Mesenchymal stem cell (in vitro differentiated cells and primary cell): ENCODE data around the gene VMP1.
"Not testable (repeated sequence)": the region's sequence is repeated elsewhere in the genome, so short reads cannot be mapped to it uniquely, and the experiment has no call there.

Experiments
- DNase-seq: peaks from one replicate; pipeline ENCODE4 v3.0.0-alpha.2; 2013
- H2AFZ ChIP-seq: one replicate; pipeline ENCODE4 v1.6.1; 2013; ENCODE audit warnings: low read depth, mild to moderate bottlenecking, control low read depth, inconsistent platforms, low read length, moderate library complexity
- H2AK5ac ChIP-seq: 2 replicates; pipeline ENCODE4 v1.6.1; 2013; ENCODE audit warnings: low read length, moderate library complexity, mild to moderate bottlenecking, inconsistent platforms; ENCODE audit not compliant: severe bottlenecking
- H2BK120ac ChIP-seq: one replicate; pipeline ENCODE4 v1.6.1; 2013; ENCODE audit warnings: low read depth, mild to moderate bottlenecking, inconsistent platforms, low read length, moderate library complexity
- H2BK12ac ChIP-seq, 2 experiments: one replicate each; pipeline ENCODE4 v1.6.1; 2013; ENCODE audit warnings: inconsistent platforms in 2 of 2, low read length in 2 of 2, mild to moderate bottlenecking in 2 of 2, moderate library complexity in 2 of 2, control low read depth in 1 of 2
- H2BK15ac ChIP-seq: one replicate; pipeline ENCODE4 v1.6.1; 2013; ENCODE audit warnings: mild to moderate bottlenecking, low read depth, inconsistent platforms; ENCODE audit not compliant: poor library complexity, severe bottlenecking
- H2BK5ac ChIP-seq: 2 replicates; pipeline ENCODE4 v1.6.1; 2013; ENCODE audit warnings: low read depth, mild to moderate bottlenecking, low read length, control low read depth, inconsistent platforms; ENCODE audit not compliant: poor library complexity, severe bottlenecking
- H3K14ac ChIP-seq, 2 experiments: one replicate each; pipeline ENCODE4 v1.6.1; 2013; ENCODE audit warnings: inconsistent platforms in 2 of 2, low read length in 2 of 2, control low read depth in 1 of 2, mild to moderate bottlenecking in 1 of 2, moderate library complexity in 1 of 2
- H3K18ac ChIP-seq, 2 experiments: one replicate each; pipeline ENCODE4 v1.6.1; 2013; ENCODE audit warnings: inconsistent platforms in 2 of 2, low read length in 2 of 2, control low read depth in 1 of 2, low read depth in 1 of 2, mild to moderate bottlenecking in 1 of 2
- H3K23ac ChIP-seq, 2 experiments: one replicate each; pipeline ENCODE4 v1.6.1; 2013; ENCODE audit warnings: inconsistent platforms in 2 of 2, low read length in 2 of 2, mild to moderate bottlenecking in 2 of 2, moderate library complexity in 2 of 2, control low read depth in 1 of 2
- H3K27ac ChIP-seq: 2 replicates; pipeline ENCODE4 v1.5.1; 2013; ENCODE audit warnings: mild to moderate bottlenecking, moderate library complexity, low read length, control low read depth, inconsistent platforms; ENCODE audit not compliant: poor library complexity, severe bottlenecking
- H3K27me3 ChIP-seq, 2 experiments: 2 replicates each; pipeline versions ENCODE4 v1.6.1 to v1.7.0; 2013; ENCODE audit warnings: low read length in 2 of 2, mild to moderate bottlenecking in 2 of 2, moderate library complexity in 2 of 2, control low read depth in 1 of 2, inconsistent platforms in 1 of 2; ENCODE audit not compliant: control insufficient read depth in 1 of 2, insufficient read depth in 1 of 2
- H3K36me3 ChIP-seq, 2 experiments: 2 replicates each; pipeline versions ENCODE4 v1.6.1 to v1.7.0; 2013; ENCODE audit warnings: low read length in 2 of 2, control low read depth in 1 of 2, inconsistent platforms in 1 of 2, low read depth in 1 of 2, mild to moderate bottlenecking in 1 of 2; ENCODE audit not compliant: insufficient read depth in 2 of 2, control insufficient read depth in 1 of 2
- H3K4ac ChIP-seq, 2 experiments: one replicate each; pipeline ENCODE4 v1.6.1; 2013; ENCODE audit warnings: inconsistent platforms in 2 of 2, low read length in 2 of 2, mild to moderate bottlenecking in 2 of 2, moderate library complexity in 2 of 2, control low read depth in 1 of 2, low read depth in 1 of 2
- H3K4me1 ChIP-seq: 2 replicates; pipeline ENCODE4 v1.6.1; 2013; ENCODE audit warnings: low read depth, low read length, control low read depth; ENCODE audit not compliant: control insufficient read depth, insufficient read depth
- H3K4me2 ChIP-seq: 2 replicates; pipeline ENCODE4 v1.6.1; 2013; ENCODE audit warnings: low read length, mild to moderate bottlenecking, inconsistent platforms; ENCODE audit not compliant: poor library complexity, severe bottlenecking
- H3K4me3 ChIP-seq, 2 experiments: 2 replicates each; pipeline versions ENCODE4 v1.5.1 to v1.7.0; 2013; ENCODE audit warnings: low read length in 2 of 2, mild to moderate bottlenecking in 2 of 2, control low read depth in 1 of 2, low read depth in 1 of 2; ENCODE audit not compliant: insufficient read depth in 1 of 2
- H3K79me1 ChIP-seq: replicated peaks from 2 replicates; pipeline ENCODE4 v1.6.1; 2013; ENCODE audit warnings: mild to moderate bottlenecking, control low read depth, low read length, inconsistent platforms; ENCODE audit not compliant: poor library complexity, severe bottlenecking
- H3K9ac ChIP-seq: 2 replicates; pipeline ENCODE4 v1.7.0; 2013; ENCODE audit warnings: mild to moderate bottlenecking, low read length, moderate library complexity
- H3K9me3 ChIP-seq: 2 replicates; pipeline ENCODE4 v1.7.0; 2013; ENCODE audit warnings: mild to moderate bottlenecking, low read length; ENCODE audit not compliant: control insufficient read depth
- H4K8ac ChIP-seq: one replicate; pipeline ENCODE4 v1.6.1; 2013; ENCODE audit warnings: inconsistent platforms, mild to moderate bottlenecking, low read length, moderate library complexity
- H4K91ac ChIP-seq: one replicate; pipeline ENCODE4 v1.6.1; 2013; ENCODE audit warnings: mild to moderate bottlenecking, low read length, inconsistent platforms
- WGBS: methylation state at CpG from one replicate; pipeline ENCODE4 v1.1.7; 2013; ENCODE audit warnings: mixed read lengths; 5-methylcytosine and 5-hydroxymethylcytosine counted together

Gene VMP1

DNA sequence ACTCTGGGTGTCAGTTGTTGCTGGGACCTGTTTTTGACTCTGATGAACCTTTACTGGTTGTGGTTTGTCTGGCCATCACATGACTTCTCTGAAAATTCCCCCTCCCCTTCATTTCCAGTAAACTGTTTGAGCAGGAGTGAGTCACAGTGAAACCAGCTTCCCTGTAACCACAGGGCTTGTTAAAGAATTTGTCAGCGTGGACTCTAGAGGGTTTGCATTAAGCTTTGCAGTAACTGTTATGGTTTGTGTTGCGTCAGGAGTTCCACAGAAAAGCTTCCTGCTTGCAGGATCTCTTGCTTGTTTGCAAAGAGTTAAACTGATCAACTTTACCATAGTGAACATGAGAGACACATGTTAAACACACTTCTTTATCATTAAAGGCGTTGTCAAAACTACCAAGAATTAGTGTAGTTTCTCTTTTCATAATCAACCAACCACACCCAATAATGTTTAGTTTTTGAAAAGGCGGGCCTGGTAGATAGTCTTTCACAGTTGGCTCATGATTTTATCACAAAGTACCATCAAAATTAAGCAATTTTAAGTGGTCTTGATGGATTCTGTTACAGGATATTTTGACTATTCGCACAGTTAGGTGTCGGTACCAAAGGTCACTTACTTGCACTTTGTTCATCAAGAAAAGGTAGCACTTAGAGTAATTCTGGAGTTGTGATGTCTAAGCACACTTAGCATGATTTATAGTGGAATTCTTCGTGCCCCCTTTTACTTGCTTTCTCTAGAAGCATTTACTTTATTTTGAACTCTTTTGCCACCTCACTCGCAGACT lies 79.3 kb downstream of the VMP1 start:
- Histone ChIP-seq H2BK120ac (no peak overlapping the region), H2BK15ac (no peak overlapping the region), H2BK5ac (peak overlapping the region; percentile 89), H3K4me2 (no peak overlapping the region), H3K18ac (peak overlapping the region in 1 of 2 experiments; percentile 61), H3K79me1 (no peaks in the 10 kb centered on the region), H3K4ac (no peak overlapping the region), H4K91ac (no peak overlapping the region), H3K9me3 (no peaks in the 10 kb centered on the region), H2AK5ac (peak overlapping the region; percentile 58), H2BK12ac (no peak overlapping the region), H3K23ac (no peak overlapping the region), H3K27me3 (no peaks in the 10 kb centered on the region), H3K4me3 (no peak overlapping the region), H3K14ac (no peak overlapping the region), H3K4me1 (peaks cover 8% of the 10 kb centered on the region), H3K9ac (peak overlapping the region; percentile 83), H4K8ac (no peak overlapping the region), H3K36me3 (no peaks in the 10 kb centered on the region), H2AFZ (no peak overlapping the region), H3K27ac (peak overlapping the region; percentile 99)
- DNase-seq = peak; percentile 100
- WGBS = 0% methylated on average over 4 of the region's 8 CpGs

DNA sequence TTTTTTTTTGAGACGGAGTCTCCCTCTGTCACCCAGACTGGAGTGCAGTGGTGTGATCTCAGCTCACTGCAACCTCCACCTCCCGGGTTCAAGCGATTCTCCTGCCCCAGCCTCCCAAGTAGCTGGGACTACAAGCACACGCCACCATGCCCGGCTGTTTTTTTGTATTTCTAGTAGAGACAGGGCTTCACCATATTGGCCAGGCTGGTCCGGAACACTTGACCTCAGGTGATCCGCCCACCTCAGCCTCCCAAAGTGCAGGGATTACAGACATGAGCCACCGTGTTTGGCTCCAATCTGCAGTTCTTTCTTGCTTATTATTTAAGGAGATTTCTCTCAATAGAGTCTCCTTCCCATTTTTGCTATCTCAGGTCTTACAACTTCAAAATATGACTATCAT lies 82.4 kb downstream of the VMP1 start:
- not testable (repeated sequence) for H3K4me3 ChIP-seq, H2BK120ac ChIP-seq, H4K8ac ChIP-seq, H3K9me3 ChIP-seq, H3K9ac ChIP-seq, H2BK5ac ChIP-seq, H3K79me1 ChIP-seq, H2BK12ac ChIP-seq, H3K4me1 ChIP-seq, H3K27ac ChIP-seq, H2BK15ac ChIP-seq, H2AFZ ChIP-seq, H3K4me2 ChIP-seq, H3K23ac ChIP-seq, DNase-seq, H3K36me3 ChIP-seq, H3K14ac ChIP-seq, H3K27me3 ChIP-seq, H4K91ac ChIP-seq, H2AK5ac ChIP-seq
- H3K18ac ChIP-seq = peak overlapping the region in 1 of 2 experiments; percentile 79
- 96% methylated on average over 7 of the region's 8 CpGs for WGBS
- peak overlapping the region in 1 of 2 experiments; percentile 6 for H3K4ac ChIP-seq

DNA sequence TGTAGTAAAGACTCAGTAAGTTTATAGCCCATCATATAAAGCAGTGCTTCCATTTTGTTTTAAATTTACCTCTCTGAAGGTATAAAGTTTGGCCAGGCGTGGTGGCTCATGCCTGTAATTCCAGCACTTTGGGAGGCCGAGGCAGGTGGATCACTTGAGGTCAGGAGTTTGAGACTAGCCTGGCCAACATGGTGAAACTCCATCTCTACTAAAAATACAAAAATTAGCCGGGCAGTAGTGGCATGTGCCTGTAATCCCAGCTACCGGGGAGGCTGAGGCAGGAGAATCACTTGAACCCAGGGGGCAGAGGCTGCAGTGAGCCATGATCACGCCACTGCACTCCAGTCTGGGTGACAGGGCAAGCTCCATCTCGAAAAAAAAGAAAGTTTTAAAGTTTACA lies 83.0 kb downstream of the VMP1 start:
- H4K91ac ChIP-seq, H3K14ac ChIP-seq, H3K9ac ChIP-seq, H3K18ac ChIP-seq, H2BK5ac ChIP-seq, H2AK5ac ChIP-seq, H3K23ac ChIP-seq, H3K36me3 ChIP-seq, H3K4me1 ChIP-seq, H2BK12ac ChIP-seq, H3K4me2 ChIP-seq, H3K4ac ChIP-seq, DNase-seq, H3K79me1 ChIP-seq, H2BK15ac ChIP-seq, H4K8ac ChIP-seq, H3K9me3 ChIP-seq, H2AFZ ChIP-seq, H3K27me3 ChIP-seq, H3K4me3 ChIP-seq, H3K27ac ChIP-seq: not testable (repeated sequence)
- 98% methylated on average over 5 of the region's 6 CpGs for WGBS
- H2BK120ac ChIP-seq = peak overlapping the region; percentile 49

DNA sequence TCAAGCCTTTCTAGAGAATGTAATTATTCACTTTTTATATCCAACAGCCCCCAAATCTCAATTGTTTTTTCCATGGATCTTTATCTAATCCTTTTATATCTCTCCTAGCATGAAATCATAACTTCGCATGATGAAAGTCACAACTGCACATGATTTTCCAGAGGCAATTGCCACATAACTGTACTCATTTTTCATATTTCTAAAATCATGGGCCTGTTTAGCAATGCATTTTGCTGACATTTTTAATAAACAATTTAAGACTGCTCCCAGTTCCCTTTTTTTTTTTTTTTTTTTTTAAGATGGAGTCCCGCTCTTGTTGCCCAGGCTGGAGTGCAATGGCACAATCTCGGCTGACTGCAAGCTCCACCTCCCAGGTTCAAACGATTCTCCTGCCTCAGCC lies 83.5 kb downstream of the VMP1 start:
- WGBS = 92% methylated on average over 4 of the region's 4 CpGs
- no peaks in the 10 kb centered on the region for H3K79me1 ChIP-seq

More for the DNA sequence above, 83.5 kb downstream of the VMP1 start:
- Histone ChIP-seq H3K18ac (no peak overlapping the region), H3K4ac (no peak overlapping the region), H3K36me3 (peaks cover 0 to 5% of the 10 kb centered on the region in 2 experiments), H3K23ac (no peak overlapping the region), H2AK5ac (no peak overlapping the region), H3K27me3 (no peaks in the 10 kb centered on the region), H4K91ac (no peak overlapping the region), H2BK12ac (no peak overlapping the region), H2BK5ac (no peak overlapping the region), H2BK120ac (no peak overlapping the region), H3K4me3 (no peak overlapping the region), H2AFZ (no peak overlapping the region), H3K9me3 (no peaks in the 10 kb centered on the region), H3K4me2 (no peak overlapping the region), H3K4me1 (peaks cover 6% of the 10 kb centered on the region), H3K27ac (no peak overlapping the region), H3K9ac (no peak overlapping the region), H2BK15ac (no peak overlapping the region), H4K8ac (no peak overlapping the region), H3K14ac (no peak overlapping the region)
- no peak for DNase-seq
